ENCODE measurements around the gene OAF. TPM values are rescaled to one million over a fixed set of nuclear protein-coding genes. Genes with fewer than 3 reads are reported as not detected.

OAF gene
- total RNA-seq, 2 experiments from 2014 or later = 3.7 to 4.6 TPM

- Mint-ChIP-seq H3K4me1 (ENCODE audit: low read depth) (no peaks in the 10 kb centered on the region), H3K9me3 (no peaks in the 10 kb centered on the region), H3K27me3 (peaks cover 10% of the 10 kb centered on the region), H3K4me3 (no peak overlapping the region), H3K27ac (no peak overlapping the region), H3K36me3 (ENCODE audit: low read depth) (no peaks in the 10 kb centered on the region)
- intact Hi-C loops (cut with micrococcal nuclease) = no loop called here
- no peak for DNase-seq
- no peak for ATAC-seq
- POLR2A ChIA-PET = no interaction called here
- CTCF ChIA-PET = interaction anchor here (0.8 to 2.1 kb wide), 4 partner anchors 10 to 120 kb away, joined by 3 to 5 read pairs (median 4); no protein-coding TSS in a partner anchor
- no peak for TF ChIP-seq CTCF (IDR thresholded peaks at IDR 0.05)
These were observed 30.1 kb upstream of the OAF start for GRCh38 chr11:120180551-120181232.

- ATAC-seq = no peak
- intact Hi-C loops (cut with micrococcal nuclease) = no loop called here
- DNase-seq = no peak
- no peak for TF ChIP-seq CTCF (IDR thresholded peaks at IDR 0.05)
- peaks cover under 1% of the 10 kb centered on the region for H3K4me1 Mint-ChIP-seq (ENCODE audit: low read depth)
- H3K27me3 Mint-ChIP-seq = peaks cover 10% of the 10 kb centered on the region
- no peak overlapping the region for H3K4me3 Mint-ChIP-seq
- no peak overlapping the region for H3K27ac Mint-ChIP-seq
- no peaks in the 10 kb centered on the region for H3K9me3 Mint-ChIP-seq
- no peaks in the 10 kb centered on the region for H3K36me3 Mint-ChIP-seq (ENCODE audit: low read depth)
- ChIA-PET CTCF (interaction anchor here (0.8 to 1.5 kb wide), 3 partner anchors 10 to 17 kb away, joined by 3 to 5 read pairs (median 3); no protein-coding TSS in a partner anchor), POLR2A (no interaction called here)
These were observed 29.4 kb upstream of the OAF start for GRCh38 chr11:120181376-120181975.

GRCh38 chr11:120182372-120182771 lies 28.5 kb upstream of the OAF start:
- Mint-ChIP-seq H3K4me3 (no peak overlapping the region), H3K27me3 (peaks cover 12% of the 10 kb centered on the region), H3K9me3 (no peaks in the 10 kb centered on the region), H3K27ac (no peak overlapping the region), H3K36me3 (ENCODE audit: low read depth) (no peaks in the 10 kb centered on the region), H3K4me1 (ENCODE audit: low read depth) (peaks cover 7% of the 10 kb centered on the region)
- ChIA-PET POLR2A (no interaction called here), CTCF (no interaction called here)
- DNase-seq (no peak), ATAC-seq (no peak)
- no peak for TF ChIP-seq CTCF (IDR thresholded peaks at IDR 0.05)
- intact Hi-C loops (cut with micrococcal nuclease) = no loop called here

GRCh38 chr11:120182790-120183491 lies 27.9 kb upstream of the OAF start:
- Mint-ChIP-seq H3K4me3 (no peak overlapping the region), H3K9me3 (no peaks in the 10 kb centered on the region), H3K4me1 (ENCODE audit: low read depth) (peaks cover 7% of the 10 kb centered on the region), H3K27me3 (peaks cover 12% of the 10 kb centered on the region), H3K27ac (no peak overlapping the region), H3K36me3 (ENCODE audit: low read depth) (no peaks in the 10 kb centered on the region)
- intact Hi-C loops (cut with micrococcal nuclease) = no loop called here
- CTCF ChIA-PET = no interaction called here
- ATAC-seq (no peak), DNase-seq (no peak)
- POLR2A ChIA-PET = no interaction called here
- TF ChIP-seq CTCF (IDR thresholded peaks at IDR 0.05) = no peak

- peaks cover 7% of the 10 kb centered on the region for H3K4me1 Mint-ChIP-seq (ENCODE audit: low read depth)
- ChIA-PET CTCF (no interaction called here), POLR2A (no interaction called here)
- no peak for TF ChIP-seq CTCF (IDR thresholded peaks at IDR 0.05)
- no peaks in the 10 kb centered on the region for H3K36me3 Mint-ChIP-seq (ENCODE audit: low read depth)
- intact Hi-C loops (cut with micrococcal nuclease) = no loop called here
- H3K9me3 Mint-ChIP-seq = no peaks in the 10 kb centered on the region
- peaks cover 12% of the 10 kb centered on the region for H3K27me3 Mint-ChIP-seq
- ATAC-seq (no peak), DNase-seq (no peak)
- H3K4me3 Mint-ChIP-seq = no peak overlapping the region
- no peak overlapping the region for H3K27ac Mint-ChIP-seq
These were observed 27.1 kb upstream of the OAF start for GRCh38 chr11:120183701-120184141.

All from activated CD8-positive, alpha-beta T cell treated with anti-CD3 and anti-CD28 coated beads for 36 hours (primary cell).